Coronary artery (tissue), 2 donors: Measurements from ENCODE around the gene ETFA.

Experiments
- DNase-seq: peaks from one replicate; pipeline ENCODE4 v3.0.0-alpha.2; 2017; ENCODE audit warnings: low spot score
- H3K27ac ChIP-seq, 2 donors: fragments of 200-600 bp; sonication (generic); one replicate each; pipeline ENCODE4 v1.5.1; 2016 to 2019
- H3K4me3 ChIP-seq: fragments of 200-600 bp; sonication (generic); 2 replicates; pipeline ENCODE4 v1.5.1; 2016; ENCODE audit warnings: mild to moderate bottlenecking, moderate library complexity
- CTCF ChIP-seq: fragments of 200-600 bp; sonication (generic); IDR thresholded peaks from one replicate; pipeline ENCODE4 v1.5.1; 2019; ENCODE audit warnings: antibody characterized with exemption

ETFA gene

GRCh38 chr15:76233921-76234320, 77.3 kb downstream of the ETFA start:
- Histone ChIP-seq H3K4me3 (no peak overlapping the region), H3K27ac (no peak overlapping the region)
- TF ChIP-seq CTCF: no peak
- DNase-seq: no peak

GRCh38 chr15:76229266-76229665, 82.0 kb downstream of the ETFA start:
- DNase-seq: no peak
- Histone ChIP-seq H3K27ac (no peak overlapping the region), H3K4me3 (no peak overlapping the region)
- TF ChIP-seq CTCF: no peak

GRCh38 chr15:76223521-76223920, 87.7 kb downstream of the ETFA start:
- no peak overlapping the region for H3K27ac ChIP-seq
- DNase-seq: no peak
- TF ChIP-seq CTCF: no peak
- H3K4me3 ChIP-seq: no peak overlapping the region

- Histone ChIP-seq H3K4me3 (no peak overlapping the region), H3K27ac (no peak overlapping the region)
- TF ChIP-seq CTCF: no peak
- DNase-seq: no peak
Observed at GRCh38 chr15:76222159-76222558, 89.1 kb downstream of the ETFA start.

GRCh38 chr15:76221085-76221767, 90.0 kb downstream of the ETFA start:
- no peak for DNase-seq
- Histone ChIP-seq H3K4me3 (no peak overlapping the region), H3K27ac (no peak overlapping the region)
- no peak for TF ChIP-seq CTCF

- no peak for DNase-seq
- H3K4me3 ChIP-seq: no peak overlapping the region
- H3K27ac ChIP-seq: no peak overlapping the region
- TF ChIP-seq CTCF: no peak
Observed at GRCh38 chr15:76217882-76218217, 93.4 kb downstream of the ETFA start.

GRCh38 chr15:76217029-76217881, 94.0 kb downstream of the ETFA start:
- H3K27ac ChIP-seq: no peak overlapping the region
- no peak for TF ChIP-seq CTCF
- no peak overlapping the region for H3K4me3 ChIP-seq
- no peak for DNase-seq
